ENCODE data around the gene ZNF148. TPM values are rescaled to one million over a fixed set of nuclear protein-coding genes. Genes with fewer than 3 reads are reported as not detected.

Gene ZNF148
- total RNA-seq, 6 experiments from 2014 or later = 14.3 to 22.6 (median 20.4) TPM

- H3K4me1 ChIP-seq = no peaks in the 10 kb centered on the region
- H3K27me3 ChIP-seq = no peaks in the 10 kb centered on the region
- WGBS (ENCODE audit: insufficient coverage, low coverage, low lambda C conversion rate, missing lambda C conversion rate) = 69% methylated on average over 3 of the region's 3 CpGs
- no peaks in the 10 kb centered on the region for H3K36me3 ChIP-seq
- H3K9me3 ChIP-seq = no peaks in the 10 kb centered on the region
- DNase-seq (no peak), ATAC-seq (no peak)
- no peak overlapping the region for H3K4me3 ChIP-seq
- no peak overlapping the region for H3K27ac ChIP-seq
- TF ChIP-seq POLR2A (IDR thresholded peaks at IDR 0.05) = no peak
- TF ChIP-seq, protein P1, sequence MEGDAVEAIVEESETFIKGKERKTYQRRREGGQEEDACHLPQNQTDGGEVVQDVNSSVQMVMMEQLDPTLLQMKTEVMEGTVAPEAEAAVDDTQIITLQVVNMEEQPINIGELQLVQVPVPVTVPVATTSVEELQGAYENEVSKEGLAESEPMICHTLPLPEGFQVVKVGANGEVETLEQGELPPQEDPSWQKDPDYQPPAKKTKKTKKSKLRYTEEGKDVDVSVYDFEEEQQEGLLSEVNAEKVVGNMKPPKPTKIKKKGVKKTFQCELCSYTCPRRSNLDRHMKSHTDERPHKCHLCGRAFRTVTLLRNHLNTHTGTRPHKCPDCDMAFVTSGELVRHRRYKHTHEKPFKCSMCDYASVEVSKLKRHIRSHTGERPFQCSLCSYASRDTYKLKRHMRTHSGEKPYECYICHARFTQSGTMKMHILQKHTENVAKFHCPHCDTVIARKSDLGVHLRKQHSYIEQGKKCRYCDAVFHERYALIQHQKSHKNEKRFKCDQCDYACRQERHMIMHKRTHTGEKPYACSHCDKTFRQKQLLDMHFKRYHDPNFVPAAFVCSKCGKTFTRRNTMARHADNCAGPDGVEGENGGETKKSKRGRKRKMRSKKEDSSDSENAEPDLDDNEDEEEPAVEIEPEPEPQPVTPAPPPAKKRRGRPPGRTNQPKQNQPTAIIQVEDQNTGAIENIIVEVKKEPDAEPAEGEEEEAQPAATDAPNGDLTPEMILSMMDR (IDR thresholded peaks at IDR 0.05) = no peak
- intact Hi-C loops (cut with DNase I) = no loop called here
Observed at GRCh38 chr3:125179143-125179883, 195.8 kb downstream of the ZNF148 start.

GRCh38 chr3:125177746-125178145 is 197.4 kb downstream of the ZNF148 start:
- no peak for TF ChIP-seq POLR2A (IDR thresholded peaks at IDR 0.05)
- TF ChIP-seq, protein P1 (IDR thresholded peaks at IDR 0.05) = no peak
- DNase-seq = no peak
- intact Hi-C loops (cut with DNase I) = no loop called here
- Histone ChIP-seq H3K36me3 (no peaks in the 10 kb centered on the region), H3K27me3 (no peaks in the 10 kb centered on the region), H3K9me3 (no peaks in the 10 kb centered on the region), H3K27ac (no peak overlapping the region), H3K4me1 (no peaks in the 10 kb centered on the region), H3K4me3 (no peak overlapping the region)
- 97% methylated on average over 5 of the region's 13 CpGs for WGBS (ENCODE audit: insufficient coverage, low coverage, low lambda C conversion rate, missing lambda C conversion rate)
- no peak for ATAC-seq

Small RNA genes within 50 kb of the gene (small RNA-seq; reads per million reads assigned to genes)
- 0 reads per million in 2 experiments for gene RNU6-232P

Other genes starting within 250 kb of the ZNF148 start
- 10 to 100 TPM in 5 of 6 experiments, 1 to 10 TPM in 1; 8.5 to 23.4 (median 20.3) TPM for gene SLC12A8, start 162.6 kb downstream of the ZNF148 start, total RNA-seq
- 10 to 100 TPM; 27.4 to 38.4 (median 33.2) TPM for gene SNX4, start 144.9 kb upstream of the ZNF148 start, total RNA-seq
- 10 to 100 TPM in 5 of 6 experiments, 1 to 10 TPM in 1; 9.3 to 24.6 (median 13.4) TPM for gene OSBPL11, start 220.2 kb upstream of the ZNF148 start, total RNA-seq